HCT116 (cell line): ENCODE results near the gene BICD1. TPM values are rescaled to one million over a fixed set of nuclear protein-coding genes. Genes with fewer than 3 reads are reported as not detected.

ENCODE experiments used
- ATAC-seq: fragments of 200-7000 bp; cut with Tn5 transposase; 2 replicates; pipeline ENCODE4 v1.9.1; 2020; ENCODE audit warnings: mild to moderate bottlenecking, moderate library complexity
- BruUV-seq: library from RNA; stranded (reverse); fragments of 400-500 nt; replicated peaks from 2 replicates; lab custom pipeline; 2021; lab: Mats Ljungman, UMichigan
- CTCF ChIA-PET: fragments of 300-600 bp; sonication (Branson Sonifier 250); formaldehyde crosslinking; loops from one replicate; lab custom pipeline; 2021; ENCODE audit warnings: antibody characterized with exemption; lab: Charles Lee
- POLR2A ChIA-PET: fragments of 300-600, 350-600 bp; sonication (Branson Sonifier 250); formaldehyde crosslinking; loops from one replicate; lab custom pipeline; 2021; ENCODE audit warnings: antibody characterized with exemption; lab: Charles Lee
- RAD21 ChIA-PET, 2 experiments: fragments of 300-600 bp; sonication (Branson Sonifier 250); formaldehyde crosslinking; loops; one replicate each; lab custom pipeline; 2023; ENCODE audit warnings: low total read pairs in 2 of 2; ENCODE audit not compliant: uncharacterized antibody in 2 of 2, unreplicated experiment in 2 of 2, low non-redundant PET in 1 of 2; lab: Charles Lee
- DNase-seq: peaks from one replicate; pipeline ENCODE4 v3.0.0-alpha.2; 2010; ENCODE audit warnings: low read depth, low spot score
- H2AFZ ChIP-seq: fragments of 200-600 bp; shearing (Covaris generic), sonication (generic); 2 replicates; pipeline ENCODE4 v1.6.1; 2017; ENCODE audit warnings: low read depth, mixed run types, mixed read lengths, antibody characterized with exemption, low read length; ENCODE audit not compliant: poor library complexity, severe bottlenecking
- H3K27ac ChIP-seq: 2 replicates; pipeline ENCODE4 v1.5.1; 2012; ENCODE audit warnings: low read depth, low read length
- H3K27me3 ChIP-seq: fragments of 200-600 bp; sonication (generic); 2 replicates; pipeline ENCODE4 v1.6.1; 2016; ENCODE audit warnings: mixed run types, low read length, mixed read lengths; ENCODE audit not compliant: insufficient read depth
- H3K36me3 ChIP-seq, 2 experiments: fragments of 200-500 bp in 1 of 2; fragments of 200-600 bp in 1 of 2; sonication (Bioruptor generic) in 1 of 2; sonication (generic) in 1 of 2; 2 replicates each; pipeline versions ENCODE4 v1.5.1 to v1.6.1; 2014 to 2016; ENCODE audit warnings: low read length in 2 of 2, inconsistent platforms in 1 of 2, mixed read lengths in 1 of 2, mixed run types in 1 of 2; ENCODE audit not compliant: insufficient read depth in 2 of 2, control insufficient read depth in 1 of 2
- H3K4me1 ChIP-seq, 2 experiments: fragments of 200-600 bp in 1 of 2; sonication (generic) in 1 of 2; 2 replicates each; pipeline versions ENCODE4 v1.5.1 to v1.6.1; 2012 to 2017; ENCODE audit warnings: low read length in 2 of 2, inconsistent platforms in 1 of 2, mild to moderate bottlenecking in 1 of 2, mixed read lengths in 1 of 2, mixed run types in 1 of 2, moderate library complexity in 1 of 2; ENCODE audit not compliant: insufficient read depth in 2 of 2, control insufficient read depth in 1 of 2
- H3K4me2 ChIP-seq: fragments of 200-600 bp; sonication (generic); 2 replicates; pipeline ENCODE4 v1.6.1; 2017; ENCODE audit warnings: mixed run types, low read length, mixed read lengths
- H3K4me3 ChIP-seq, 2 experiments: fragments of 200-600 bp in 1 of 2; sonication (generic) in 1 of 2; replicated peaks in 1 of 2; 2 replicates each; pipeline ENCODE4 v1.5.1; 2011 to 2016; ENCODE audit warnings: low read length in 2 of 2, control low read depth in 1 of 2, low read depth in 1 of 2, mild to moderate bottlenecking in 1 of 2, mixed read lengths in 1 of 2, mixed run types in 1 of 2
- H3K79me2 ChIP-seq: fragments of 200-600 bp; sonication (generic); 2 replicates; pipeline ENCODE4 v1.6.1; 2017; ENCODE audit warnings: mild to moderate bottlenecking, mixed run types, low read length, moderate library complexity, mixed read lengths; ENCODE audit not compliant: insufficient read depth
- H3K9ac ChIP-seq: fragments of 200-600 bp; sonication (generic); 2 replicates; pipeline ENCODE4 v1.6.1; 2016; ENCODE audit warnings: low read length, mixed read lengths
- H3K9me2 ChIP-seq: fragments of 200-600 bp; sonication (generic), shearing (Covaris generic); 2 replicates; pipeline ENCODE4 v1.6.1; 2017; ENCODE audit warnings: mixed run types, mild to moderate bottlenecking, moderate library complexity; ENCODE audit not compliant: insufficient read depth
- H3K9me3 ChIP-seq, 2 experiments: fragments of 200-500 bp in 1 of 2; fragments of 200-600 bp in 1 of 2; sonication (Bioruptor generic) in 1 of 2; sonication (generic) in 1 of 2; 2 replicates each; pipeline ENCODE4 v1.6.1; 2014 to 2017; ENCODE audit warnings: low read length in 2 of 2, mixed read lengths in 2 of 2, inconsistent platforms in 1 of 2, low read depth in 1 of 2, mild to moderate bottlenecking in 1 of 2, mixed run types in 1 of 2, moderate library complexity in 1 of 2; ENCODE audit not compliant: control insufficient read depth in 1 of 2, insufficient read depth in 1 of 2
- H4K20me1 ChIP-seq: fragments of 200-600 bp; sonication (generic), shearing (Covaris generic); 2 replicates; pipeline ENCODE4 v1.6.1; 2017; ENCODE audit warnings: mixed run types, mild to moderate bottlenecking, moderate library complexity; ENCODE audit not compliant: insufficient read depth
- CTCF ChIP-seq, 3 experiments: fragments of 200-600 bp in 1 of 3; sonication (generic) in 1 of 3; IDR thresholded peaks in 2 of 3; conservative IDR thresholded peaks in 1 of 3; 2 replicates each; pipeline ENCODE4 v1.5.1; 2012 to 2017; ENCODE audit warnings: low read depth in 2 of 3, low read length in 2 of 3, antibody characterized with exemption in 1 of 3, borderline replicate concordance in 1 of 3, control low read depth in 1 of 3, mild to moderate bottlenecking in 1 of 3, mixed read lengths in 1 of 3, mixed run types in 1 of 3, moderate library complexity in 1 of 3; ENCODE audit not compliant: insufficient read depth in 1 of 3
- EGR1 ChIP-seq: IDR thresholded peaks from 2 replicates; pipeline ENCODE4 v1.6.1; 2012; ENCODE audit warnings: low read depth
- ELF1 ChIP-seq: IDR thresholded peaks from 2 replicates; pipeline ENCODE4 v1.6.1; 2012; ENCODE audit warnings: low read depth, borderline replicate concordance
- EZH2 ChIP-seq: fragments of 200-600 bp; sonication (generic); IDR thresholded peaks from 2 replicates; pipeline ENCODE4 v1.6.1; 2017; ENCODE audit warnings: antibody characterized with exemption, mixed run types
- EZH2phosphoT487 ChIP-seq: fragments of 200-600 bp; IDR thresholded peaks from 2 replicates; pipeline ENCODE4 v1.6.1; 2018; ENCODE audit warnings: antibody characterized with exemption, borderline replicate concordance
- MAX ChIP-seq: IDR thresholded peaks from 2 replicates; pipeline ENCODE4 v1.6.1; 2012
- RAD21 ChIP-seq: IDR thresholded peaks from 2 replicates; pipeline ENCODE4 v1.6.1; 2012; ENCODE audit warnings: low read depth, mild to moderate bottlenecking
- SP1 ChIP-seq: IDR thresholded peaks from 2 replicates; pipeline ENCODE4 v1.6.1; 2012; ENCODE audit warnings: low read depth
- SRF ChIP-seq: IDR thresholded peaks from 2 replicates; pipeline ENCODE4 v1.6.1; 2012; ENCODE audit warnings: low read depth
- TCF7L2 ChIP-seq: IDR thresholded peaks from 2 replicates; pipeline ENCODE4 v1.7.0; 2011; ENCODE audit warnings: borderline replicate concordance, inconsistent platforms; ENCODE audit not compliant: insufficient read depth, insufficient read length; ENCODE audit errors: extremely low read depth
- ZBTB33 ChIP-seq: IDR thresholded peaks from 2 replicates; pipeline ENCODE4 v1.6.1; 2011; ENCODE audit warnings: mild to moderate bottlenecking, low read length, moderate library complexity; ENCODE audit not compliant: insufficient replicate concordance; ENCODE audit errors: extremely low read depth
- ZFX ChIP-seq: fragments of 450-650 bp; IDR thresholded peaks from 2 replicates; pipeline ENCODE4 v1.6.1; 2017
- intact Hi-C: fragments of 100-400 bp; cut with micrococcal nuclease; formaldehyde crosslinking; loops from 2 replicates; pipeline ENCODE4 v1.10.0; 2022
- total RNA-seq: library from RNA; stranded (reverse); gene quantifications from one replicate; pipeline ENCODE4 v1.2.1, GENCODE V29; 2021; ENCODE audit not compliant: unreplicated experiment

Gene BICD1
- total RNA-seq, 1 experiment from 2014 or later = 32.5 TPM

GRCh38 chr12:32136404-32136803, 29.8 kb downstream of the BICD1 start (continued):
- no peak for TF ChIP-seq EZH2
- no peak for TF ChIP-seq EZH2phosphoT487
- TF ChIP-seq SRF = no peak
- TF ChIP-seq SP1 = no peak
- TF ChIP-seq ELF1 = no peak
- no peak for TF ChIP-seq RAD21
- no peak for TF ChIP-seq ZFX
- TF ChIP-seq TCF7L2 = no peak
- TF ChIP-seq, all 23 proteins: peak for 0

- ChIA-PET CTCF (no interaction called here), POLR2A (no interaction called here), RAD21 (no interaction called here)
- Histone ChIP-seq H3K9ac (no peak overlapping the region), H3K27me3 (no peaks in the 10 kb centered on the region), H3K4me2 (no peak overlapping the region), H3K36me3 (no peaks in the 10 kb centered on the region), H3K9me2 (no peaks in the 10 kb centered on the region), H3K9me3 (no peaks in the 10 kb centered on the region), H3K4me3 (no peak overlapping the region), H3K4me1 (no peaks in the 10 kb centered on the region), H3K27ac (no peak overlapping the region), H4K20me1 (no peaks in the 10 kb centered on the region), H2AFZ (no peak overlapping the region), H3K79me2 (peaks cover 34% of the 10 kb centered on the region)
- TF ChIP-seq EGR1 (no peak), TCF7L2 (no peak), CTCF (IDR thresholded peaks at IDR 0.05 in 2 of 3, conservative IDR thresholded peaks at IDR 0.05 in 1 of 3; ENCODE audit: borderline replicate concordance in 1 of 3, insufficient read depth in 1 of 3, low read depth in 2 of 3, low read length in 2 of 3) (no peak), ZBTB33 (no peak), ELF1 (no peak), MAX (no peak)
- intact Hi-C loops = no loop called here
- BruUV-seq = no TSS peak
- no peak for DNase-seq
- ATAC-seq = no peak
These were observed 32.4 kb downstream of the BICD1 start for GRCh38 chr12:32139064-32139421.
